Epidermal melanocyte (primary cell): ENCODE data around the gene ADAM19.
"Not testable (repeated sequence)": the region's sequence is repeated elsewhere in the genome, so short reads cannot be mapped to it uniquely, and the experiment has no call there.

Experiments
- DNase-seq: peaks from one replicate; pipeline ENCODE4 v3.0.0; 2011; ENCODE audit warnings: low spot score; ENCODE audit not compliant: insufficient read length

The ADAM19 gene

GRCh38 chr5:157429920-157430319 is 145.7 kb downstream of the ADAM19 start:
- DNase-seq = not testable (repeated sequence)
